Measurements from ENCODE around the gene STOX1.
"Not testable (repeated sequence)": the region's sequence is repeated elsewhere in the genome, so short reads cannot be mapped to it uniquely, and the experiment has no call there.

Gene STOX1

DNA sequence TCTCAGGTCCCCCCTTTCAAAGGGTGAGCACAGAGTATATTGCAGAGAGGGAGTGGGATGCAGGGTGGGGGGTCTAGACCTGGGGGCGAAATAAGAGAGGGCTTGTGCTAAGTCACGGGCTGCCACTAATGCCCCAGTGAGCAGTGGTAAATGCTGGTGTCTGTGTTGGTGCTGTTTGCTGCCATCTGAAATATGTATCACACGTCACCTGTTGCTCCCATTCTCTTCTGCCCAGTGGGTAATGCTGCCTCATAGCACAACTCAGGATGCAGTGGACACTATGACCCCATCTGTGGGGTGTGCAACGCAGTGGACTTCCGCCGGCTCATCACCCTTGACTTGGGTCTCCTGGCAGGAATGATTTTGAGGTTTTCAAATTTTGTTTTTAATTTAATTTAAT, 2.6 kb downstream of the STOX1 start:
- no peak for DNase-seq

DNA sequence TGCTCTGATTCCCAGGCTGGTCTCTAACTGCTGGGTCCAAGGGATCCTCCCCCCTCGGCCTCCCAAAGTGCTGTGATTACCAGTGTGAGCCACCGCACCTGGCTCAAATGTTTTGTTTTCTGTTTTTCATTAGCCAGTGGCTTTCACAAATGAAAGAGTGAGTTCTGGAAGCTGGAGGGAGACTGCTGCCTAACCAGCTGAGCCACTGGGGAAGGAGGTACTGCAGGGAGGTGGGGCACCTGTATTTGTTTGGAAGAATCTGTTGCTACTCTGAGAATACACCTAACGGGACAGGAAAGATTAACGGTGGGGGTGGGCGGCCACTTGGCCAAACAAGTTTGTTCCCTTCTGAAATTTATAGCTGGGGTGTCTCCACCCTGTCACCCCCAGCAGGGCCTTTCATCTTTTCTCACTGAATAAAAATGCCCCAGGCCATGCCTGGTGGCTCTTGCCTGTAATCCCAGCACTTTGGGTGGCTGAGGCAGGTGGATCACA, 4.7 kb downstream of the STOX1 start:
- no peak for DNase-seq

GRCh38 chr10:68832601-68833000, 5.3 kb downstream of the STOX1 start:
- DNase-seq: no peak

GRCh38 chr10:68837626-68838322, 10.4 kb downstream of the STOX1 start:
- DNase-seq: no peak

- DNase-seq: not testable (repeated sequence)
These were observed 13.3 kb downstream of the STOX1 start for GRCh38 chr10:68840650-68841049.

GRCh38 chr10:68848281-68848680, 20.9 kb downstream of the STOX1 start:
- DNase-seq: no peak

DNA sequence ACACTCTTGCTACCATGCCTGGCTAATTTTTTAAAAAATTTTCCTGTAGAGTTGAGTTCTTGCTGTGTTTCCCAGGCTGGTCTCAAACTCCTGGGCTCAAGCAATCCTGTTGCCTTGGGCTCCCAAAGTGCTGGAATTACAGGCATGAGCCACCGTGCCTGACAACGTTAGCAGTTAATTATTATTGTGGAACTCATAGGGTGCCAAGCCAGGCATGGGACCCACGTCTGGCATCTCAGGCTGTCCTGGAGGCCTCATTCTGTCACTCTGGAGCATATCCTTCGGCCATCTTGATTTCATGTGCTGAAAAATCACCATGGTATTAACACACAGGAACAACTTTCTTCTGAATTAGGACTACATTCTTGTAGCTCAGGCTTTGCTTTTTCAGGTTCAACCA, 21.5 kb downstream of the STOX1 start:
- no peak for DNase-seq

- no peak for DNase-seq
These were observed 29.0 kb downstream of the STOX1 start for GRCh38 chr10:68856352-68856751.

DNA sequence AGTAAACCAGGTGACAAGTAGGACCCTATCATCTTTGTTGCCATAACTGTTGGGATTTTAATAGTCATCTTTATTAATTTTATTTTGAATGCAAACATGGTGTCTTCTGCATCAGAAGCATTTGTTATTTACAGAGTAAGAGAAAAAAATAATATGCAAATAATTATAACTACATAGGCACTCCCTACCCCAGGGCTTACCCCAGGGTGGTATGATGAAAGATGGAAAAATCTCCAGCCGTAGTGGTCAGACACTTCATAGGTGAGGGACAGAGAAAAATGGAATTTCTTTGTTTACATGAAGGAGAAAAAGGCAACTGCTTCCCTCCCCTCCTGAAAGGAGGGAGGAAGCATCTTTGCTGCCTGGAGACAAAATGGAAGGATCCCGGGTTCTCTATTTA, 29.7 kb downstream of the STOX1 start:
- no peak for DNase-seq

GRCh38 chr10:68861253-68861652, 33.9 kb downstream of the STOX1 start:
- no peak for DNase-seq

- DNase-seq: no peak
These were observed 37.3 kb downstream of the STOX1 start for GRCh38 chr10:68864611-68865010.

- DNase-seq: not testable (repeated sequence)
These were observed 40.8 kb downstream of the STOX1 start for GRCh38 chr10:68868173-68868572.

- no peak for DNase-seq
These were observed 42.3 kb downstream of the STOX1 start for GRCh38 chr10:68869623-68870022.

DNA sequence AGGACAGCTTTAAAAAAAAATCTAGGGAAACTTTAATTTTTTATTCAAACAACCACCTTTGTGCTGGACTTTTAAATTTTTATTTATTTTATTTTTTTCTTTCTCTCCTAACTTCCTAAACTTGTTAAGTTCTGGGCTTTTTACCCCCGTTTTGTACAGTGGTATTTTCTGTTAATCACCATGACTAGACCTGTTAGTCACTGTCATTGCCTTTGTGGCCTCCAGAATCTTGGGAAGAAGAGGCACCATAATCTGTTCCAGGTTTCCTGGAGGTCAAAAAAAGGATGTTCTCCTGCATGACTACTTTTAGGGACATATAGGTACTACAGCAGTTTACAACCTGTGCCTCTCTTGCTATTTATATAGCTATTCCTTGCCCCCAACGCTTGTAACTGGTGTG, 42.7 kb downstream of the STOX1 start:
- no peak for DNase-seq

GRCh38 chr10:68870545-68871104, 43.3 kb downstream of the STOX1 start:
- DNase-seq: no peak

DNA sequence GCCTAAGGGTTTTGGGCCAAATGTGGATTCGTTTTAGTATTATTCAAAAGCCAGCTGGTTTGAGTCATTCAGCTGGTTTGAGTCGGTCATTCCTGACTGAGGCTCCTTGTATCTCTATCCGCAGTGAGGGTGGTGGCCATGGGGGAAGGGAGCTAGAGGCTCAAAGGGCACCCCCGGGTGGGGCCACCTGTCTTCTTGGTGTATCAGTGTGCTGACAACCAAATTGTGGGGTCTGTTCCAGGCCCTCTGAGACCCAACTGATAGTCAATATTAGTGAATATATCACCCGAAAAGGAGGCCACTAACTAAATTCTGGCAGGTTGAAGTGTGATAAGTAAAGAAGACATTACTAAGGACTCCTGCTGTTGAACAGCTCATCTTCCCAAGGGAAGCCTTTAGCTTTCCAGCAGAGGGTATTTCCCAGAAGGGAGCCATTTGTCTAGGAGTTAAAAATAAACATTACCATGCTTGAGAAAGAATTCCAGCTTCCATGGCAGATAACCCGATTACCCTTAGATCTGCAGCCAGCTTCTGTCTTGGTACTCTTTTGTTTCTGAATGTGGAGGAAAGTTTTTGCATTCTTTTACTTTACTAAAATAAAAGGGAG, 43.9 kb downstream of the STOX1 start:
- DNase-seq: no peak

GRCh38 chr10:68871731-68872342, 44.5 kb downstream of the STOX1 start:
- DNase-seq: no peak

DNA sequence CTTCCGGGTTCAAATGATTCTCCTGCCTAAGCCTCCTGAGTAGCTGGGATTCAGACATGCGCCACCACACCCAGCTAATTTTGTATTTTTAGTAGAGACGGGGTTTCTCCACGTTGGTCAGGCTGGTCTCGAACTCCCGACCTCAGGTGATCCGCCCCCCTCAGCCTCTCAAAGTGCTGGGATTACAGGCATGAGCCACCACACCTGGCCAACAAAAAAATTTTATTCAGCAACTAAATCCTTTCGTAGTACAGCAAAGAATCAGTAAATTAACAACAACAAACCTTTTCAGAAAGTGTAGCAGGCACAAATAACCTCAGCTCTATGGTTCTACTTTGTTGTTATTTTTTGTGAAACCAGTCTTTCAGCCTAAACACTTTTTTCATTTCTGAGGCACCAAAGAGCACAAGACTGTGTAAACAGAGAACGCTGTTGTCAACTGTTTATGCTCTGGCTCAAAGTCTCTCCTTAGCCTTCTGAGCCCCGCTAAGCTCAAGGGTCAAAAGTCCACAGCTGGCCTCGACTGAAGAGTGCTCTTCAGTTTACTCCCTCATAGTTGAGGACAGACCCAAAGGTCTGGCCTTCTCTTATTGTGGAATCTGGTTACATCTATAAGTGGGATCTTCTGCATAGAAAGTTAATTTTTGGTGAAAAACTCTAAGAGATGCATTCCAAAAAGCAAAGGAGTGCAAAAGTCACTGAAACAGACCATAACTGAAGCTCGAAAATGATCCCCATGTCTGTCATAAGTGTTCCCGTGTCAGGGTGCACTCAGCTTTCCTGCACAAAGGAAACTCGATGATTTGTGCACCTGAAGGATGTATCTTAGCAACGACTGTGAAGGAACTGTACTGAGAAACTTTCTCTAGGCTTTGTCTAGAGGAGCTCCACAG, 49.2 kb downstream of the STOX1 start:
- DNase-seq: no peak

- no peak for DNase-seq
These were observed 50.3 kb downstream of the STOX1 start for GRCh38 chr10:68877482-68878110.

DNA sequence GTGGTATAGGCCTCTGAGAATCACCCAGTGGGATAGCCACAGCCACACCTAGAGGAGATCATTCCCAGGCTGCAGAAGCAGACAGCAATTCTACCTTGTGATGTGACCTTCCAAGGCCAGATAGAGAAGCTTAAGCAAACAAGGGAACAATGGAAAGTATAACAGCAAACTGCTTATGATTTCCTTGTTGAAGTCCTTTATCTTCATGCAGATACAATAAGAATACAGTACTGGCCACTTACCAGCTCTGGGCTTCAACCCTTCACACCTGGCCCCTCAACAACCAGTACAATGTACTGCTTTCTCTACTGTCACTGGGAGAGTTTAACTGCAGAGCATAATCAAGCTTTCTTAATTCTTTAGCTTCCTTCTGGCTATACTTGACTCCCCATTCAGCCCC, 51.2 kb downstream of the STOX1 start:
- no peak for DNase-seq

- DNase-seq: no peak
These were observed 52.3 kb downstream of the STOX1 start for GRCh38 chr10:68879628-68880027.

DNA sequence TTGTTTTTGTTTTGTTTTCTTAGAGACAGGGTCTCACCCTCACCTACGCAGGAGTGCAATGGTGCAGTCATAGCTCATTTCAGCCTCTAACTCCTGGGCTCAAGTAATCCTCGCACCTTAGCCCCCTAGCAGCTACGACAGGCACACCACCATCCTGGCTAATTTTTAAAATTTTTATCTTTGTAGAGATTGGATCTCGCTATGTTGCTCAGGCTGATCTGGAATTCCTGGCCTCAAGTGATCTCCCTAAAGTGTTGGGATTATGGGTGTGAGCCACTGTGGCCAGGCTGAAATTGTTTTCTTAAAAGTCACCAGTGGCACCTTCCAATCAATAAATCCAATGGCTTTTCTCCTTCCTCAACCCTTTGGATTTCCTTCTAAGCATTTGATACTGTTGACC, 52.9 kb downstream of the STOX1 start:
- no peak for DNase-seq

Measured in inflammatory macrophage (primary cell).